NCI-H2196 treated with DMSO at 0.1 percent for 48 hours (cell line): Measurements from ENCODE around the gene PHLDA3.
"Not testable (repeated sequence)": the region's sequence is repeated elsewhere in the genome, so short reads cannot be mapped to it uniquely, and the experiment has no call there.

Experiments
- DNase-seq: peaks from one replicate; lab custom pipeline; 2025; ENCODE audit not compliant: unreplicated experiment; lab: John Stamatoyannopoulos, UW

Gene PHLDA3

DNA sequence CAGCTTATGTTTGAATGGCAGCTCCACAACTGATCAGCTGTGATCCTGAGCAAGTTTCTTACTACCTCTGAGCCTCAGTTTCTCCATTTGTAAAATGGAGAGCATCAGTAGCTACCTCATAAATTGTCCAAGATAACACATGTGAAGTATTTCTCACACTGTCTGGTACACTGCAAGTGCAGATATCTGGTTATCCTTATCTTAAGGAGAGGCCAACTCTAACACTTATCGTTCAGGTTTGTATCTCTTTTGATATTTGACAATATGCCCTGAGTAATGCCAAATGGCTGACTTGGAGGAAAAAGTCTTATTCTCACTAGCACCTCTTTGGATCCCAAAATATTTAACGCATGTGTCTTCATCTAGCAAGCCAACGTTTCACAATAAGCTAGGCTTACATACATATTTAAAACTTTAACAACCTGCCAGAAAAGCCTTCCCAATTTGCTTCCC, 35.2 kb upstream of the PHLDA3 start:
- no peak for DNase-seq

DNA sequence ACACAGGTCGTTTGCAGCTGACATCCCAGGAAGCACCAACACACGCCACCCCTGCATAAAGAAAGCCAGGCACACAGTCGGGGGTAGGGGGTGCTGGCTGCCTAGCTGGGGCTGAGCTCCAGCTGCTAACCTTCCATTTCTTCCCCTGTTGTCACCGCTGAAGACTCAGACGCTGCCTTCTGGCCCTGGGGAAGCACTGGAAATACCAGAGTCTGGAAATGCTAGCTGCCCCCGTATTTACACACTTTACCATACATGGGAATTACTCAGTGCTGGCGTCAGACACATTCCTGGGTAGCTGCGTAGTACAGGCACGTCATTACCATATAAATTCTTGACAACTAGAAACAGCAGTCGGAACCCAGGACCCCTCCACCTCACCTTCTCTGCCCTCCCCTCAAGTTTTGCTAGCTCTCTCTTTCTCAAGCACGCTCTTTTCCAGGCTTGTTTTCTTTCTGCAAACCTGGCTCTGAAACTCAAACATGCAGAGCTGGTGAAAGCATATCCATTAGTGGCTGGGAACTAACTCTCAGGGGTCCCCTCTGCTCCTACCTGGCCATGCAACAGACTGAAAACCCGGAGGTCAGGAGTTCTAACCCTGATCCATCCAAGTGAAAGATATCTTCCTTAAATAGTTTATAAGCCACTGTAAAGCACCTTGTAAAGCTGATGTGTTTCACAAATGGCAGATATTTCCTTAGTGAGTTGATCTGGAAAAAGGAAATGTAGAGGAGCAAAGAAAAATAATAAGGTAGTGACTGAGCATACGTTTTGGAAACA, 34.6 kb upstream of the PHLDA3 start:
- DNase-seq: no peak

DNA sequence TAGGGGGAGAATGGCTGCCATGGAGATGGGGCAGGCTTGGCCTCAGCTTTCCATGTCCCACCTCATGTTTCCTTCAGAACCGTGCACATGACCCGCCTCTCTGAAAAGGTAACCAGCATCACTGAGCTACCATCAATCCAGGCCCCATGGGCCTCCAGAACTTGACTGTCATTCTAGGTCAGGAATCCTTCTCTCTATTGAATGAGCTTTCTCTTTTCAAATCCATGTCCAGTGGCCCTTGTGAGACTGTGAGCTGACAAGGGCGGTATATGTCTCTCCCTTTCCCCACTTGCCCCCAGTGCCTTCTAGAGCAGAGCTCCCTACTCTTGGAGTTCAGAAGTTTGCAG, 33.5 kb upstream of the PHLDA3 start:
- DNase-seq: no peak

DNA sequence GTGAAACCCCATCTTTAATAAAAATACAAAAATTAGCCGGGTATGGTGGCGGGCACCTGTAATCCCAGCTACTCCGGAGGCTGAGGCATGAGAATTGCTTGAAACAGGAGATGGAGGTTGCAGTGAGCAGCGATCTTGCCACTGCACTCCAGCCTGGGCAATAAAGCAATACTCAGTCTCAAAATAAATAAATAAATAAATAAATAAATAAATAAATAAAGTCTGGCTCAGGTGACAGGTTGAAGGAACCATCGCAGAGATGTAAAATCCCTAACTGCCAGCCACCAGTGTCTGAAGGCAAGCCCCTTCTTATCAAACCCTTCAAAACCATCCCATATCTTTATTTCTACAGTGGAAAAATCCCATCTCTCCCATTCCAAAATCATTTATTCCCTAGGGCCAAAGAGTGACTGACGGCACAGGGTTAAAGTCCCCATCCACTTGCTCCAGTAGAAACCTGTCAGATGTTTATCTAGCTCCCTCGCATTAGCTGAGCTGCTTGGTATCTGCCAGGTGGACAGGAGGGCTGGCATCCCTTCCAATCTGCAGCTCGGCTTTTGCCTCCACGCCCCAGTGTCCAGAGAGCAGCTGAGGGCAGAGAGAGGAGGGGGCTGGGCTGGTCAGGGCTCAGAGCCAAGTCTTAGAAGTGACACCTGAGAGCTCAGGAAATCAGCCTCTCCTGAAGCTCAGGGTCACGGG, 33.0 kb upstream of the PHLDA3 start:
- DNase-seq: peak; percentile 91

DNA sequence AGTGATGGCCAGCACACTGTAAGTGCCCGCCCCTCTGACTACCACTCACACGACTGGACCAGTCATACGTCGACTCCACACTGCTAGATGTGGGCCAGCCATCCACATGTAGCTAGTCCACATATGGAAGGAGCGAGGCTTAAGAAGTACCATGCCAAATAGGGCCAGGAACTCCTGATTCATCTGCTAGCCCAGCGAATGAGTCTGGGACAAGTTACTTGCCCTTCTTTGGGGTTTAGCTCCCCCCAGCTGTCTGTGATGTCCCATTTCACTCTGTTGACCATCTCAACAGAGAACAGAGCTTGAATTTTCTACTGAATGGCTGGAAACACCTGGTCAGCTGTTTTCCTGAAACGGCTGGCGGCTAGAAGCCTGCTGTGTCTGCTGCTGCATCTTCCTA, 32.2 kb upstream of the PHLDA3 start:
- no peak for DNase-seq

DNA sequence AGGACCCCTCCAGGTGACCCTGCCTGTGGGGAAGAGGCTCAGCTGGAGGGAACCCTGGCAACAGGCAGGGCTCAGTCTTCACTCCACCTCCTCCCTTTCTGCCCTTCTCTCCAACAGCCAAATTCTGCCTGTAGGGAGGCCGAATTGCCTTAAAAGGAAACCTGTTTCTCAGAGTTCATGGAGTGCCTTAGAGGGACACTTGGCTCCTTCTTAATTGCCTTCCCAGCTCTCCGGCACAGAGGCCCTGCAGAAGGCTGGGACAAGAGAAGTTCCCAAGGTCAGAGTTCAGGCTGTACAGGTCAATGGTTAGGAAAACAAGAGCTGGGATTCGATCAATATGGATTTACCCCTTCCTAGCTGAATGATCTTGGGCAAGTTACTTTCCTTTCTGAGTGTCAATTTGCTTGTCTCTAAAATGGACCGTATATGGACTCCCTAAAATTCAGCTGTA, 31.7 kb upstream of the PHLDA3 start:
- DNase-seq: no peak

DNA sequence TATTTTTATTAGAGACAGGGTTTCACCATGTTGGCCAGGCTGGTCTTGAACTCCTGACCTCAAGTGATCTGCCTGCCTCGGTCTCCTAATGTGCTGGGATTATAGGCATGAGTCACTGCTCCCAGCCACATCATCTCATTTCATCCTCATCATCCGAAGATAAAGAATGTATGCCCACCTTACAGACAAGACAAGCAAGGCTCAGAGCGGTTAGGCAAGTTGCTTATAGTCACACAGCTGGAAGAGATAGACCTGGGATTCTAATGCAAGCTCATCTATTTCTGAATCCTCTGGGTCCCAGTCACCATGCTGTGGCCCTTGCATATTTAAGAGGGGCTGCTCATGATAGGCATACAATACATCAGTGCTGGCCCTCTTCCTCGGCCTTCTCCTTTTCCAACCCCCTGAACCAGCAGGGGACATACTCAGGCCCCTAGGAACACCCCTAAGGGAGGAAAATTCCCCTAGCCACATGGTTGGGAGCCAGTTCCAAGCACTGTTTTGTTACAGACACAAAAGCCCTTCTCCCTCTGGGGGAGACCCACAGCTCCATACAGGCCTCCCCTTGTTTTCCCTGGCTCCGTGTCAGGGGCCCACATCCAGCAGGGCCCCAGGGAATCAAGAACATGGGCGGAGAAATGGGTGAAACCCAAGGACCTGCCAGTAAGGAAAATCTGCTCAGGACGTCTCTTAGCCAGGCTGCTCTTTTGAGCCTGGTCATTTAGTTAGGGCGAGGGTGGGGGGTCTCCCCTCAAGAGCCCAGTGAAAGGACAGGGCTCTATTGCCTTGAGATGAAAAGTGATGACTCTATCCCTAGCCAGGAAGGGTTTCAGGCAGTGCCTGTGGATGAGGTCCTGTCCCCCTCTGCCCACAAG, 31.0 kb upstream of the PHLDA3 start:
- no peak for DNase-seq

DNA sequence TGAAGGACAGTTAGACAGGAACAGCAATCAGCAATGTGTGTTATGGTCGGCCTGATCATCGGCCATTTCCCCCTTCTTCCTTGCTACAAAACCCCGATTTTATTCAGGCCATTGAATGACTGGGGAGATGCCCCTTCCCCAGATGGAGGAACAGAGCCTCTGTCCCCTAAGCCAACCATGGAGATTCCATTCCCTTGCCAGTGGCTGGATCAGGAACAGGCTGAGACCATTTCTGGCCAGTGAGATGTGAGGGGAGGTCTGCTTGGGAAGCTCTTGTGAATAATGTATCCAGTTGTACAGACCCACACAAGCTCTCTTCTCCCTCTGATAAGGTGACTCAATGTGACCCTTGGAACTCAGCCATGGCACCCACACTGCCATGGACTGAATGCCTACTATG, 30.2 kb upstream of the PHLDA3 start:
- no peak for DNase-seq

DNA sequence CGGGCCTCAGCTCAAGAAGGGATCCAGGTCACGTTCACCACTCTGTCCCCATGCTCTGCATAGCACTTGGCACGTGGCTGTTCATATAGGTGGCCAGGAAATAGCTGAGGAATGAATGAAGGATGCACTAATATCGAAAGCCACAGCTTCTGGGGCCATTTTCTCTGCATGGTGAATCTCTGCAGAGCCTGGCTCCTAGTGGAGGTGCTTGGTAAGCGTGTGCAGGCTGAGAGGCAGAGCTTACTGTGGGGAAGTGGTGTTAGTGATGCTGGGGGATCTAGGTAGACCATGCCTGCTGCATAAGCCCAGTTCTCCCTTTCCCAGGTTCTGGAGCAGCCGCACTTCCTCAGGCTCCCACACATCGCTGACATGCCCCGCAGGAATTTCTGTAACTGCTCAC, 29.6 kb upstream of the PHLDA3 start:
- DNase-seq: no peak

DNA sequence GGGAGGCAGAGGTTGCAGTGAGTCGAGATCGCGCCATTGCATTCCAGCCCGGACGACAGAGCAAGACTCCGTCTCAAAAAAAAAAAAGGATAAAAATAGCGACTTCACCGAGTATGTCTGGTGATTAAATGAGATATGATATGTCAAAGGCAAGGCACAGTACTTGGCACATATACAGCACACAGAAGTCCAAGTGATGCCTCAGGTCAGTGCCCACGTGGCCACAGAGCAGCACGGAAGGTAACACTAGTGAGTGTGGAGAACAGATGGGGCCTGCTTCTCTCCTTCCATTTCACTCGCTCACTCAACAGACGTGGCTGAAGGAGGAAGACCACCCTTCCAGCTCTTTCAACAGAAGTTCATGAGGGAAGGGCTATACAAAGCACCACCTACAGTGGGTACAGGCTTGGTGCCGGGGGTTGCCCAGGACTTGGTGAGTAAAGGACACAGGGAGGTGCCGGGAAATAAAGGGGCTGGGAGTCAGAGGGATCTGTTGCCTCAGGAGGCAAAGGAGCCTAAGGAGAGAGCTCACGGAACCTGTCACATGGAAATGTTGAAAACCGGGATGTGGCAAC, 29.0 kb upstream of the PHLDA3 start:
- no peak for DNase-seq

DNA sequence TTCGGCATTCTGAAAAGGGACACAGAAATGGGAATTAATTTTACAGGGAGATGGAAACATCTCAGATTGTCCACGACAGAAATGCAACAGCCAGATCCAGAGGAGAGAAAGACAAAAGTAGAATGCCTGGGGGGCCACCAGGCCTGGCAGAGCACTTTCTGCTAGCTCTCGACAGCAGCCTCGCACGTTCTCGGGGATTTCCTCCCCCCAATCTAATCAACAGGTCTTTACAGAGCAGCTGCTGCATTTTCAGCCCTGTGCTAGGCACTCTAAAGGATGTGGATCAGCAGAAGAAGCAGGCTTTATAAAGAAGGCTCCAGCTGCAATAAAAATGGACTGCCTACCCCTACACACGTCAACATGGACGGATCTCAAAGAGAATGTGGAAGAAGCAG, 27.3 kb upstream of the PHLDA3 start:
- no peak for DNase-seq

DNA sequence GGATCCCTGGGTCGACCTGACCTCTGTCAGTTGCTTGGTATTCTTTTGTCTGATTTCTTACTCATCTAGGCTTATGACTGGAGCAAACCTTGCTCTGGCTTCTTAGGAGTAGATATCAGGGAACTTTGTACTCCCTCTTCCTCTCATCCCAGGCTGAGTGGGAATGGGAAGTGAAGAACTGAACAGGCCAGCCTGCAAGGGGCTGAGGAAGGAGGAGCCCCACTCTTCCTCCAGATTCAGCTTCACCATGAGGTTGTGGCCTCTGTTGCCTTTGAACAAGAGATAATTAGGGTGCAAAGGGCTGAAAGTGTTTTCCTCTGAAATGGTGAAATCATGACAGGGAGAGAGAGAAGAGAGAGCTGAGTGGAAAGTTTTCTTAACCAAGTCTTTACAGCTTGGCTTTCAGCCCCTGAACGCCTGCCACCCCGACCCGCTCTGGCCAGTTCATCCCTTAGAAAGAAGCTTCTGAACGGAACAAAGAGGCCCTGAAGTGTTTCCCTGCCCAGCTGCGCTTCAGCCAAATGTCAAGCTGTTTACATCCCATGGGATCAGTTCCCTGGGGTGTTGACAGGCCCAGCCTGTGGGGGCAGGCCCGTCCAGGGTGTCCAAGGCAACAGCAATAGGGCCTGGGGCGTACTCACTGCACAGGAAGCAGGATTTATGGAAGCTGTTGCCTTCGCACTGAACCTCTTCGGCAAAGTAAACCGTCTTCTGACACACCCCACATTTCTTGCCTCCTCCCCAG, 26.7 kb upstream of the PHLDA3 start:
- no peak for DNase-seq

DNA sequence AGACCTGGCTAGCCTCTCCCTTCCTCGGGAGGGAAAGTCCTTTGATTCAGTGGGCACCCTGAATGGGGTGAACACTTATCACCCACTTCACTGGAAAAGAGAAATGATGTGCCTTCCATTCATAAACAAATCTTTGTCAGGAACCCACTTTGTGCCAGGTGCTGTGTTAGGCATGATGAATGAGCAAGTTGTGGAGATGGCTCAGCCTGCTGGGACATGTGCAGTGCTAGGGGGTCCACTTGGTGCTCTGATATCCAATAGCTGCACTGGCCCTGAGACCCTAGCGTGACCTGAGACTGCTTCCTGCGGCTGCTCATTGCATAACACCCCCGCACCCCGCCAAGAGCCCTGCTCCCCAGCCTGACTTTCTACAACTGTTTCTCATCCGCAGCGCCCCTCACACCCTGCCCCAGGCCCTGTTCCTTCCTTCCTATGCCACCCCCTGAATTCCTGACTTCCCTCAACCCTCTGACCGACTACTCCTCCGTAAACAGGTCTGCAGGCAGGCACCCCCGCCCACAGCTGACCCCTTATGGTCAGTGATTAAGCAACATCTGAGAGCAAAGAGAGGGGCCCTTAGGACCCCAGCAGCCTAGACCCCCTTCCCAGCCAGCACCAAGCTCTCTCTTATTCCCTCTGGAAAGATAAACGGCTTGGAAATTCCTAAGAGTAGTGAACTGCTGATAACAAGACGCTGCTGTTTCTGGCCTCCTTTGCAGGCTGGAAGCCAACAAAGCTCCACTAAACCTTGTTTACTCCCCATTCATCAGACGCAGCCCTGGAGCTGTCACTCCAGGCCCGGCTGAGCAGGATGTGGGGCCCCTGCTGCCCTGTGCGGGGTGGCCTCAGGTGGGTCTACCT, 25.0 kb upstream of the PHLDA3 start:
- no peak for DNase-seq

DNA sequence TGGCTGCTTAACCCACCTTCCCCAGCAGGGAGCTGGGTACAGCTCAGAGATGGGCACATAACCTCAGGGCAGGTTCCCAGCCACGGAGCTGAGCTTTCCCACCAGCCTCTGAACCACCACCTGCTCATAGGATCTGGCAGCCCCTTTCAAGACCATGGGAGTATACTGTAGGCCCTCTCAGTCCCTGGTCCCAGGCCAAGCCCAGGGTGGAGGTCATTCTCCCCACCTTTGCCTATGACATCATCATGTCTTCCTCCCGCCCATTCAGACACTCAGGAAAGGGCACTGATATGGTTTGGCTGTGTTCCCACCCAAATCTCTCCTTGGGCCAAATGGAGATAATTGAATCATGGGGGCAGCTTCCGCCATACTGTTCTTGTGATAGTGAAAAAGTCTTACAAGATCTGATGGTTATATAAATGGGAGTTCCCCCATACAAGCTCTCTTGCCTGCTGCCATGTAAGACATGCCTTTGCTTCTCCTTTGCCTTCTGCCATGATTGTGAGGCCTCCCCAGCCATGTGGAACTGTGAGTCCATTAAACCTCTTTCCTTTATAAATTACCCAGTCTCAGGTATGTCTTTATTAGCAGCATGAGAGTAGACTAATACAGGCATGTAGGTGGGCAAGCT, 24.2 kb upstream of the PHLDA3 start:
- DNase-seq: not testable (repeated sequence)

DNA sequence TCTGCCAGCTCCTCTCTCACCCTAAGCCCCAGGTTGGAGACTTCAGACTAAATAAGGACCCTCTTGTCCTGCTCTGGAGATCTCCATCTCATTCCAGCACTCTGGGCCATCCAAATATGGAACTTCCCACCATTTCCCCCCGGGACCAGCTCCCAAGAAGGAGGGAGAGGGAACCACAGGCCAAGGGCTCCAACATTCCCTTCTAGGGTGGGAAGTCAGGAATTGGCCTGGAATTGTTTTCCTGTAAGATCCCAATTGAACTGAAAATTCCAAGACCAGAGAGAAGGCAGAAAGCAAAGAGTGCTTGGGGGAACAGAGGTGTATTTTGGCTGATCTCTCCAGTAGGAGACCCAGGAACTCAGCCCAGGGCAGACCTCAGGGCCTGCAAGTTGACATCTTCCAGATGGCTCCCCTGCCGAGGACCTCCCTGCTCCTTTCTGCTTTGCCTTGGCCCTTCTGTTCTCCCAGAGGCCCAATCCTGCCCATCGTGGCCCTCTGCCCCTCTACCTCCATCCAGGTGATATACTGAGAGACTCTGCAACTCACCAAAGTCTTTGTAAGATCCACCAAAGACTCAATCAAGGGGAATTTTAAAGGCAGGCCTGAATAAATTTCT, 23.0 kb upstream of the PHLDA3 start:
- no peak for DNase-seq

DNA sequence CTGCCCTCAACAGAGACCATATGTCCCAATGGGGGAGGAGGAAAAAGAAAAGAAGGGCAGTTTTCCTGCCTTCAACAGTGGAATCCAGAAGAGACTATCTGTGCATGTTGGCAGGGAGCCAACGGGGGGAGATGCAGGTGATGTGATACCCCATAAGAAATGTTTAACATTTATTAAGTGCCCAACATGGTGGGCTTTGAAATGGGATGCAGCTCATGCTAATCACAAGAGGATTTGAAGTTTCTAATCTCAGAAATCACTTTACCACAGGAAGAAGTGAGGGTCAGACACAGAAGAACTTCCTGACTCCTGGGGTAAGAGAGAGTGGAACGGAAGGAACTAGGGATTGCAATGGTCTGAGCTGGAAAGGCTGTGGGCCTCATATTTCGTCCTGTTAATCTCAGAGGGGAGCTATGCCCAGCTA, 21.7 kb upstream of the PHLDA3 start:
- DNase-seq: no peak

DNA sequence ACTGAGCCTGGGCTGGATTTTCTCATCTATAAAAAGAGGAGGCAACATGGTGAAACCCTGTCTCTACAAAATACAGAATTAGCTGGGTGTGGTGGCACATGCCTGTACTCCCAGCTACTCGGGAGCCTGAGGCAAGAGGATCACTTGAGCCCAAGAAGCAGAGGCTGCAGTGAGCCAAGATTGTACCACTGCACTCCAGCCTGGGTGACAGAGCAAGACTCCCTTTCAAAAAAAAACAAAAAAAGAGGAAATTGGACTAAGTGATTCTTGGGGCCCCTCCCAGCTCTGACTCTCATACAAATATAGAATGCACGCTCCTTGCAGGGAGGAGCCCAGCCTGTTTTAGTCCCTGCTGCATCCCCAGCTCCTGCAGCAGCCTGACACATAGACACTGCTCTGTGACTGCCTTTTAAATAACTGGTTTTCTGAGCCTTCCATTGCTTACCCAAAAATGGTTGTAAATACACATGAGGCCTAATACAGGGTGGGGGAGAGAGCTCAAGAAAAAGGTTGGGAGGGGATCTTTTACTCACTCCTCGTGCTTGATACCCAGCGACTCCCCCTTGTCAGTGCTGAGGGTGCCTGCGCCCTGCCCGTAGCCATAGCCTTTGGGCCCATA, 20.8 kb upstream of the PHLDA3 start:
- DNase-seq: no peak

DNA sequence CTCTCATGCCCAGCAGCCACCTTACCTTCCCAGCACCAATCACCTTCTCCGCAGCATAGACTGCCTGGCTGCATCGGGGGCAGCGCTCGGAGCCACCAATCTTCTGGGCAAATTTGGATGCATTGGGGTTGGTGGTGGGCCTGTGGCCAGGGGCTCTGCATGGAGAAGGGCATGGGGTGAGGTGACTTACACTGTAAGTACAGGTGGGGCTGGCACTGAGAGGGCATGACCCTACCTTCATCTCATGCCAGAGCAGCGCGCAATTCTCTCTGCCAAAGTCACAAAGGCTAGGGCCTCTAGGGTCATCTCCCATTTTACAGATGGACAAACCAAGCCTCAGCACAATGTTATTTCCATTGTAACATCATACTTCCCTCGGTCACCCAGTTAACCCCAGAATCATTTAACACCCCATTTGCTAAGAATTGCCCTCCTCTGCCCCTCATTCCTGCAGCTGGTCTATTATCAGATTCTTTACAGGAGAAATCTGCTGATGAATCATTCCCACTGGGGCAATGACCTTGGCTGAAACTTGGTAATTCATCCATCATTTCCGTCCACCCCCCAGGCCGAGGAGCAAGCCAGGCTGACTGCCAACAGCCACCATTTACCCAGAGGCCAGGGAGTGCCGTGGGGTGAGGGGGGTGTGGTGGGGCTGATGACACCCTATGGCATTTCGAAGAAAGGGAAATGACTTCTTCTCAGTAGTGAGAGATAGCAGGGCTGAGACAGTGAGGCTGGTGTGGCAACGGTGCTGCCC, 20.0 kb upstream of the PHLDA3 start:
- DNase-seq: no peak
